ENCODE data around the gene CARD16. TPM values are rescaled to one million over a fixed set of nuclear protein-coding genes. Genes with fewer than 3 reads are reported as not detected.

CARD16 gene
- total and polyA plus RNA-seq, 9 of the 15 experiments (the other 6 are each of a cell fraction or from before 2014, with no cell fraction given) = 0.31 TPM; not detected in 8

DNA sequence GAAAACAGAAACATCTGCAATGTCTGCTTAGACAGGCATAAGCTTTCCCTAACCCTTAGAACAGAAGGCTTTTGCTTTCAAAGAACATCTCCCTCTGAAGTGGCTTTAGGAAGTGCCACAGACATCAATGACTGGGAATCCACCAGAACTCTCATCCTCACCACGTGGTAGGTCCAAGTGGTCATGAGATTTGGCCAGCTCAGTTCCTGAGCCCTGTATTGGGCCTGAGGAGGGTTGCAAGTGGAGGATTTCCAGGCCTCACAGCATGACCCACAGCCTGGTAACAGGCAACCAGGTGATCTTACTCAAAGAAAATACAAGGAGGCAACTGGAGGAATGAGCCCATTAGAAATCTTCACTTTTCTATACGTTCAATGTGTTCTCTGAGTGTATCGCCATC lies 11.8 kb downstream of the CARD16 start (continued):
- TF ChIP-seq RNF219 (CRISPR knock-in tag; IDR thresholded peaks at IDR 0.05) (no peak), PHF21A (IDR thresholded peaks at IDR 0.05; ENCODE audit: borderline replicate concordance, low read depth) (no peak), CBX1 (IDR thresholded peaks at IDR 0.05; ENCODE audit: low read depth) (no peak), CREB3L1 (IDR thresholded peaks at IDR 0.05; ENCODE audit: borderline replicate concordance, low read depth) (no peak)

GRCh38 chr11:105032495-105032894 lies 12.6 kb downstream of the CARD16 start:
- no peak overlapping the region for H3K9ac ChIP-seq (ENCODE audit: insufficient read depth in 1 of 2, low read depth in 2 of 2, low read length in 2 of 2)
- 0% methylated on average over 2 of the region's 2 CpGs for WGBS (ENCODE audit: insufficient coverage, low coverage, missing lambda C conversion rate)
- in situ Hi-C loops (cut with MboI) = no loop called here

More at GRCh38 chr11:105032495-105032894, 12.6 kb downstream of the CARD16 start:
- no peaks in the 10 kb centered on the region for H3K79me2 ChIP-seq (ENCODE audit: control insufficient read depth, insufficient read depth, low read length)
- intact Hi-C loops (cut with micrococcal nuclease) = no loop called here
- no peak for TF ChIP-seq POLR3A (IDR thresholded peaks at IDR 0.05; ENCODE audit: borderline replicate concordance, extremely low read depth, insufficient read depth, insufficient read length)
- POLR2A ChIA-PET = no interaction called here
- no peak for ATAC-seq
- no peak overlapping the region for H3K4me3 ChIP-seq
- H3K9me1 ChIP-seq (ENCODE audit: control insufficient read depth, insufficient read depth, low read length) = no peaks in the 10 kb centered on the region
- H3K27ac ChIP-seq (ENCODE audit: extremely low read depth, low read depth, low read length) = no peak overlapping the region
- DNase-seq (ENCODE audit: extremely low read depth in 1 of 4, low spot score in 3 of 4) = no peak
- CTCF ChIA-PET (ENCODE audit: low intra/inter-chr PET ratio) = no interaction called here
- H3K27me3 ChIP-seq (ENCODE audit: control insufficient read depth in 2 of 2, insufficient read depth in 2 of 2, low read length in 2 of 2) = no peaks in the 10 kb centered on the region
- H3K4me2 ChIP-seq (ENCODE audit: insufficient read depth, low read length) = no peak overlapping the region
- BruUV-seq (replicated peaks) = no TSS peak
- no peaks in the 10 kb centered on the region for H4K20me1 ChIP-seq (replicated peaks; ENCODE audit: control insufficient read depth, insufficient read depth, low read length)
- FAIRE-seq = no peak
- H3K36me3 ChIP-seq (ENCODE audit: control insufficient read depth, insufficient read depth, low read length) = no peaks in the 10 kb centered on the region
- no peaks in the 10 kb centered on the region for H3K9me3 ChIP-seq (replicated peaks; ENCODE audit: control insufficient read depth, insufficient read depth, low read depth, low read length)
- H2AFZ ChIP-seq (ENCODE audit: low read depth, low read length) = no peak overlapping the region
- H3K4me1 ChIP-seq (replicated peaks in 1 of 2; ENCODE audit: control insufficient read depth in 2 of 2, insufficient read depth in 2 of 2, low read length in 2 of 2) = no peaks in the 10 kb centered on the region
